Cardiac fibroblast (primary cell): ENCODE measurements around the gene CENPC.

ENCODE experiments used
- DNase-seq, 2 donors: peaks; one replicate each; pipeline versions ENCODE4 v3.0.0 to v3.0.0-alpha.2; 2010; ENCODE audit warnings: low read depth in 2 of 2
- H3K4me3 ChIP-seq, 2 donors: replicated peaks in 1 of 2; 1 replicate in 1 of 2; 2 replicates in 1 of 2; pipeline ENCODE4 v1.5.1; 2011; ENCODE audit warnings: low read depth in 2 of 2, low read length in 2 of 2, mild to moderate bottlenecking in 2 of 2, moderate library complexity in 1 of 2
- CTCF ChIP-seq: IDR thresholded peaks from one replicate; pipeline ENCODE4 v1.5.1; 2011; ENCODE audit warnings: low read depth, mild to moderate bottlenecking, low read length, inconsistent platforms

CENPC gene

GRCh38 chr4:67580577-67580976, 35.3 kb upstream of the CENPC start:
- H3K4me3 ChIP-seq, result no peak overlapping the region
- DNase-seq, result no peak
- TF ChIP-seq CTCF, result no peak

GRCh38 chr4:67576538-67576937, 31.2 kb upstream of the CENPC start:
- no peak for TF ChIP-seq CTCF
- no peak for DNase-seq
- no peak overlapping the region for H3K4me3 ChIP-seq

GRCh38 chr4:67576059-67576466, 30.8 kb upstream of the CENPC start:
- TF ChIP-seq CTCF, result no peak
- no peak overlapping the region for H3K4me3 ChIP-seq
- DNase-seq, result no peak

- H3K4me3 ChIP-seq, result no peak overlapping the region
- DNase-seq, result no peak
- no peak for TF ChIP-seq CTCF
Measured at GRCh38 chr4:67575232-67576058, 30.1 kb upstream of the CENPC start.

GRCh38 chr4:67573193-67573592, 27.9 kb upstream of the CENPC start:
- TF ChIP-seq CTCF, result no peak
- H3K4me3 ChIP-seq, result no peak overlapping the region
- DNase-seq, result no peak

- no peak overlapping the region for H3K4me3 ChIP-seq
- DNase-seq, result no peak
- no peak for TF ChIP-seq CTCF
Measured at GRCh38 chr4:67571975-67572374, 26.7 kb upstream of the CENPC start.

GRCh38 chr4:67570537-67570936, 25.2 kb upstream of the CENPC start:
- no peak for DNase-seq
- H3K4me3 ChIP-seq, result no peak overlapping the region
- no peak for TF ChIP-seq CTCF
